HG02885 (cell line): Measurements from ENCODE around the gene MINK1.
A peak's percentile ranks its signal among the peaks of the same experiment; 100 is the strongest.

Experiments
- ATAC-seq: cut with Tn5 transposase; IDR thresholded peaks from one replicate; pipeline ENCODE4 v1.9.1; 2021; ENCODE audit warnings: mild to moderate bottlenecking; ENCODE audit not compliant: unreplicated experiment, poor library complexity

MINK1 gene

GRCh38 chr17:4833178-4833940 lies at the start of gene MINK1:
Gene MINK1 (plus strand): TSS chr17:4833340. CDS start chr17:4833584, 244 bp downstream.
- ATAC-seq = peak; percentile 91

- ATAC-seq = no peak
Observed at GRCh38 chr17:4785311-4786105, 47.6 kb upstream of the MINK1 start.

DNA sequence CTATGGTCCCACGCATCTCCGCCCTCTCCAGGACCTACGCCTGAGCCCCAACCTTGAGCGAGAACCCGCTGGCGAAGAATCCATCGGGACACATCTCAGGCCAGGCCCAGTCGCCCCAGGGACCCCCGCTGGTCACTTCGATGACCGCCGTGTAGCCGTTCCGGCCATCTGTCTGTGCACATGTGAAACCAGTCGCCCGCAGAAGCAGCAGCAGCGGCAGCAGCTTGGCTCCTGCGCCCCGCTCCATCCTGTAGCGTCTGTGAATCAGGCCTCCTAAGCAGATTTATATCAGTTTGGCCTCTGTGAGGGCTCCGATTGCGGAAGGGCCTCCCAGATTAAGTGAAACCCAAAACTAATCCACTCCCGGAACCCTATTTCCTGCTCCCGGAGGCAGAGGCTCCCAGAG lies 47.0 kb upstream of the MINK1 start, which contains the start of gene VMO1:
VMO1 (minus strand) TSS at position 259 of the 406 bp plus-strand sequence; CDS start at position 247, 12 bp downstream.
- ATAC-seq = no peak

DNA sequence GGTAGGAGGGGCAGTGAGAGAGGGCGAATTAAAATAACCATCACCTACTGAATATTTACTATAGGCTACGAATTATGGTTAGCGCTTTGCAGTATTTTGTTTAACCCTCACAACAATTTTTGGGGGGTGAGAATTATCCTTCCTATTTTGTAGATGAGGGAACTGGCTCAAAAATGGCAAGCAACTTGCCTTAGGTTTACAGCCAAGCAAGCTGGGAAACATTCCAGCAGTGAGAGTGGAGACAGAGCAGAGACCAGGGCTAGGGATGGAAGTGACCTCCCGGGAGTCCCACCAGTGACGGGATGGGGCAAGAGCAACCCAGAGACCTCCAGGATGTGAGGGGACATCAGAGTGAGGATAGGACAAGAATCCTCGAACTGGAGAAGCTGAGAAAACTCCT lies 46.6 kb upstream of the MINK1 start:
- ATAC-seq = no peak

GRCh38 chr17:4788159-4788806 lies 44.9 kb upstream of the MINK1 start:
- no peak for ATAC-seq

GRCh38 chr17:4788807-4789700 lies 44.1 kb upstream of the MINK1 start, which contains the start of gene GLTPD2:
Gene GLTPD2 (plus strand): TSS chr17:4788964. CDS start chr17:4789012, 48 bp downstream.
- no peak for ATAC-seq

- ATAC-seq = no peak
Observed at GRCh38 chr17:4789701-4789950, 43.5 kb upstream of the MINK1 start.

DNA sequence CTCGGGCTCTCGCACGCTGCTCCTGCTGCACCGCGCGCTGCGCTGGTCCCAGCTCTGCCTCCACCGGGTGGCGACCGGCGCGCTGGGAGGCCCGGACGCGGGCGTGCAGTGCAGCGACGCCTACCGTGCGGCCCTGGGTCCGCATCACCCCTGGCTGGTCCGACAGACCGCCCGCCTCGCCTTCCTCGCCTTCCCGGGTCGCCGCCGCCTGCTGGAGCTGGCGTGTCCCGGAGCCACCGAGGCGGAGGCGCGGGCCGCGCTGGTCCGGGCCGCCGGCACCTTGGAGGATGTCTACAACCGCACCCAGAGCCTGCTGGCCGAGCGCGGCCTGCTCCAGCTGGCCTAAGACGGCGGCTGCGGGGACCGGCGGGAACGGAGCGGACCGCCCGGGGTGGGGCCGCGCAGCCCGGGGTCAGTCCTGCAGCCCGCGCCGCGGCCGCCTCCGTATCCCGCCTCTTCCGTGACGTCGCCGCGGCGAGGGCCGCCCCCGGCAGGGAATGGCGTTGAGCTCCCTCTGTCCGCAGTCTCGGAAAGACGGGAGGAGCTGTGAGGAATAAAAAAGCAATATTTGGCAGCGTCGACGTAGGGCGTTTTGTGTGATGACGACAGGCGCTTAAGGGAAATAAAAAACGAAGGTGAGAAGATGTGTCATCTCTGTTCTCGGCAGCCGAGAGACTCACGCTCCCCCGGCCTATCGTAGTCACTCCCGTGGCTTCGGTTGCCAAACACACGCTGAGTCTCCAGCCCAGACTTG lies 43.0 kb upstream of the MINK1 start:
- ATAC-seq = peak; percentile 95

- no peak for ATAC-seq
Observed at GRCh38 chr17:4790705-4791088, 42.4 kb upstream of the MINK1 start.

GRCh38 chr17:4795168-4795567 lies 38.0 kb upstream of the MINK1 start:
- no peak for ATAC-seq

DNA sequence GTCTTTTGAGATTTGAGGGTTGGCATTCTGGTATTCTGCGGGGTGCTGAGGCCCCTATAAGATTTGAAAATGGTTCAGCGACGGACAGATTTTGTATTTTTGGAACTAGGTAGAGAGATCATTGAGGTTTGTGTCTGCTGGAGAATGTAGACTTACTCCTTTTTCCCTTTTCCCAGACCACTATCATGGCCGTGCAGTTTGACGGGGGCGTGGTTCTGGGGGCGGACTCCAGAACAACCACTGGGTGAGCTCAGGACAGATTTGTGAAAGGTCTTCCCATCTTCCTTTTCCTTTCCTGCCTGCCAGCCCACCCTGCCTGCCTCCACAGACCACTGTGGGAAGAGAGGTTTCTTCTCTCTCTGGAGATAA lies 36.6 kb upstream of the MINK1 start:
- no peak for ATAC-seq

- ATAC-seq = no peak
Observed at GRCh38 chr17:4800462-4801196, 32.5 kb upstream of the MINK1 start.

GRCh38 chr17:4802228-4802627 lies 30.9 kb upstream of the MINK1 start, which contains the start of gene C17orf114:
Gene C17orf114 (minus strand): TSS chr17:4802328.
- no peak for ATAC-seq

DNA sequence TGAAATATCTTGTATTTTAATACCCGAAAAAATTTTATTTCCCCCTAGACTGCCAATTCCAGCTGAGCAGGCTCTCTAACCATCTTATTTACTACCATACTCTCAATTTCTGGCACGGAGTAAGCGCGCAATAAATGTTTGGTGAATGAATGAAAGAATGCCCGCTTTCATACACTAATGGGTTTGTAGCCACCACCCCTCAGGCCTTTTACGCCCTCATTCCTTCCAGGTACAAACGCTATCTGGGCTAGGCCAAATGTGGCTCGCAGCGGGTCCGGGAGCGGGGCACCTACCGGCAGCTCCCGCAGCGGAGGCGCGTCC lies 26.7 kb upstream of the MINK1 start:
- ATAC-seq = no peak

DNA sequence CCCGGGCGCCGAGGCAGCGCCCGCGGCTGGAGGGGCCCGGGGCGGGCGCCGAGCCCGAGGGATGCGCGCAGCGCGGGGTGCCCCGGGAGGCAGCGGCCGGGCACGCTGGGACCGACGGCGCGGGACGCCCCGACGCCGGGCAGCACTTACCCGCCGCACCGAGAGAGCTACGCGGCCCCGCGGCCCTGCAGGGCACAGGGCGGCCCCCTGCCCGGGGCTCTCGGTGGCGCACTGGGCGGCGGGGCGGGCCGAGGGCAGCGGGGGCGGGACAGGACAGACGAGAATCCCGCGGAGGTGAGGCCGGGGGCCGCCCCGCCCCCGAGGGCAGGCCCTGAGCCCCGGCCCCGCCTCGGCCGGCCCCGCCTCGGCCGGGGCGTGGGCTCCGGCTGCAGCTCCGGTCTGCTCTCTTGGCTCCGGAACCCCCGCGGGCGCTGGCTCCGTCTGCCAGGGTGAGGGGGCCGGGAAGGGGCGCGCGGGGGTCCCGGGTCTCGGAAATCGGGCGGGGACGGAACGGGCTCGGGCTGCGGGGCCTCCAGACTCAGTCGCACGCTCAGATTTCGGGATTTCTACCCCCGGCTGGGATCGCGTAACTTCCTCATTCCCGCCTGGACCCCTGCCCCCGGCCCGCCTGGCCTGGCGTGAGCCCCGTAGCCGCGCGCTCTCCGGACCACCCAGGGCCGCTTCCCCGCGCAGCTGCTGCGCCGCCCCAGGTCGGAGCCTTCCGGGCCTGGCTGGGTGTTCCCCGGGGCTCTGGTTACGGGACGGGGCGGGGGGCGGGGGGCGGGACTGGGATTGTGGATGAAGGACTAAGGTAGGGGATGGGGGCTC lies 26.1 kb upstream of the MINK1 start, which contains the start of gene PLD2:
PLD2 (plus strand) TSS at position 376 of the 828 bp plus-strand sequence. CDS start 621 bp downstream, outside the sequence.
- ATAC-seq = peak; percentile 90

DNA sequence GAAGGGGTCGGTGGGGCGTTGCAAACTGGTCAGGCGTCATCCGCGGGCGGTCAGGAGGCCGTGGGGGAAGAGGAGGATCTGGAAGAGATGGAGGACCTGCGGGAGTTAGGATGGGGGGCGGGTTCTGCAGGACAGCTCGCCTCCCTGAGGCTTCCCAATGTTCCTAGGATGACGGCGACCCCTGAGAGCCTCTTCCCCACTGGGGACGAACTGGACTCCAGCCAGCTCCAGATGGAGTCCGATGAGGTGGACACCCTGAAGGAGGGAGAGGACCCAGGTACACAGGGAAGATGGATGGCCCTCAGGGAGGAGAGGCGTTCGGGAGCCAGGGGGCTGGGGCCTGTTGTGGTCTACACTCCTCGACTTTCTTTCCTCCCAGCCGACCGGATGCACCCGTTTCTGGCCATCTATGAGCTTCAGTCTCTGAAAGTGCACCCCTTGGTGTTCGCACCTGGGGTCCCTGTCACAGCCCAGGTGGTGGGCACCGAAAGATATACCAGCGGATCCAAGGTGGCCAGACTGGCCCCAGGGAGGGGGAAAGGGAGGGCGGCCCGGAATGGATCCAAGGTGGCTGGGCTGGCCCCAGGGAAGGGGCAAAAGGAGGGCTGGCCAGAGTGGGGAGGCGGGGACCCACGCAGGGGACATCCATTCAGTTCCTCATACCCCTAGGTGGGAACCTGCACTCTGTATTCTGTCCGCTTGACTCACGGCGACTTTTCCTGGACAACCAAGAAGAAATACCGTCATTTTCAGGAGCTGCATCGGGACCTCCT lies 25.3 kb upstream of the MINK1 start:
- no peak for ATAC-seq

DNA sequence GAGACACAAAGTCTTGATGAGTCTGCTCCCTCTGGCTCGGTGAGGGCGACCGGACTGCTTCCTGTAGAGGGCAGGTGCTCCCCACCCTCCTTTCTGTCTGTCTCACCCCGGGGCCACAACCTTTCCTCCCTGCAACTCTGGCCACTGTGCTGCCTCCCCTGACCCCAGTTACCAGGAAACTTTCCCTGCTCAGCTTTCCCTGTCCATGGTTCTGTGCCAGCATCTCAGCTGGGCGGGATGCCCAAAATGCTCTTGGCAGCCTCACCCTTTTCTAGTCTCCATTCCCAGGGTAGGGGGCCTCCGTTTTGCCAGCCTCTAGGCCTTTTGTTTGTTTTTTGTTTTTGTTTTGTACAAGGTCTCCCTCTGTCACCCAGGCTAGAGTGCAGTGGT lies 24.8 kb upstream of the MINK1 start:
- ATAC-seq = no peak
